Karpas-422 (cell line): ENCODE measurements around the gene GPR173. TPM values are rescaled to one million over a fixed set of nuclear protein-coding genes. Genes with fewer than 3 reads are reported as not detected.

ENCODE experiments used
- small RNA-seq: library from RNA; depleted of rRNA; stranded (forward); fragments of <200 nt; gene quantifications from one replicate; pipeline ENCODE3, GENCODE V24; 2014
- total RNA-seq: library from RNA; depleted of rRNA; stranded (reverse); fragments of >200 nt; shearing (Covaris generic); gene quantifications from 2 replicates; pipeline ENCODE4 v1.2.3, GENCODE V29; 2014; ENCODE audit warnings: low replicate concordance; rRNA removed

The GPR173 gene
- total RNA-seq, 1 experiment from 2014 or later = 0.71 TPM

Small RNA genes within 50 kb of the gene (small RNA-seq; reads per million reads assigned to genes)
- not detected for gene AL591212.2

Other genes starting within 250 kb of the GPR173 start
- gene XAGE5, start 237.5 kb upstream of the GPR173 start, total RNA-seq = not detected in 2 replicates
- gene XAGE3, start 180.7 kb upstream of the GPR173 start, total RNA-seq = not detected in 2 replicates
- gene FAM156B, start 151.5 kb upstream of the GPR173 start, total RNA-seq = 10.2 and 15.0 TPM in 2 replicates
- gene FAM156A, start 90.3 kb upstream of the GPR173 start, total RNA-seq = 7.2 and 22.1 TPM in 2 replicates
- 44.6 and 68.5 TPM in 2 replicates for gene TSPYL2, start 33.6 kb downstream of the GPR173 start, total RNA-seq
- gene KANTR, start 45.4 kb downstream of the GPR173 start, total RNA-seq = 14.3 and 27.9 TPM in 2 replicates
- gene KDM5C, start 176.4 kb downstream of the GPR173 start, total RNA-seq = 52.9 and 104 TPM in 2 replicates
- 0.07 TPM in 1 of 2 replicates, not detected in the other for gene IQSEC2, start 232.8 kb downstream of the GPR173 start, total RNA-seq